Measurements from ENCODE around the gene SH2D2A.
A peak's percentile ranks its signal among the peaks of the same experiment; 100 is the strongest.

SH2D2A gene

DNA sequence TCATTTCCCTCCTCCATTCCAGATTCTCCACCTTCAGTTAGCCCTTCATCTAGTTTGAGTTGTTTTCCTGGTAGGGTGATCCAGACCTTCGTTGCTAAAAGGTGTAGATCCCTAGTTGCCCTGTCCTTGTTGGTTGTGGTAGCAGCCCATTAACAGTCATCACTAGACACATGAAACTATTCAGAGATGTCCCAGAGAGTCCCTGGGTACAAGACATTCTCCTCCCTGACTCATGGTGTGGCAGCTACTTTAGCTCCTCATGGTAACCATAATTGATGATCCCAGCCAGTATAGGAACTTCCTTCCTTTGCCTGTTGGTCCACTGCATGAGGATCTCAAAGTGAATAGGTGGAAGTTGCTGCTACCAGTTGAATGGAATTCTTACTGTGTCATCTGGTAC, 6.0 kb upstream of the SH2D2A start:
- DNase-seq, result no peak

DNA sequence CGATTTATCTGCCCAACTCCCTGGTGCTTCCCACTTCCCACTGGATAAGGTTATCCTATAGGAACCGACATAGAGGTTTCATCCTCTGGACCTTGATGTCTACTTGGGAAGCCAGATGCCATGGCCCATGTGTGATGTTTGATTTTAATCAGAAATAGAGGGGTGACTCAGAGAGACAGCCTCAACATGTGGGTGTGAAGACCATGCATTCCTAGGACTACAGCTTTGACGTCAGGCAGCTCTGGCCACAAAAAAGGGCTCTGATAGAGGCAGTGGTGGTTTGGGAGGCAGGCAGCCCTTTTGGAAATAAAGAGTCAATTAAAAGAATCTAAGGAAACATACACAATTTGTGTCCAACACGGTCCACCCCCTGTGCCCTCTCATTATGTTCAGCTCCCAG, 5.2 kb upstream of the SH2D2A start:
- DNase-seq, result no peak

DNA sequence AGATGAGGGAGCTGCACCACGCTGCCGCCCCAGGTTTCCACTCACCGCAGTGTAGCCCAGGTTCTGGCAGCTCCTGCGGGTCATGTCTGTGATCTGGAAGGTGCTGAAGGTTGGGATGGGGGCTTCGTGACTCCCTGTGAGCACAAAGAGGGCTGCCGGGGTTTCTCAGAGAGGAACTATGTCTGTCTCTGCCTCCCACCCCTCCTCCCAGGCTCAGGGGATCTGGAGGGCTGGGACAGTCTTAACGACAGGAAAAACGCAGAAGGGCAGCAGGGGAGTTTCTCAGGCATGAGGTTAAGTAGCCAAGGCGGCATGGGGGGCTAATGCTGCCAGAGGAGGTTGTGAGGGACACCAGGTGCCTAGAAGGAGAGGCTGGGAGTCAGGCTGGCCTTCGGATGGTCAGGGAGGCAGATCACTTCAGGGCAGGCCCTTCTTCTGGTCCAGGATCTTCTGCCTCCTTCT, 656 bp downstream of the SH2D2A start:
- no peak for DNase-seq

DNA sequence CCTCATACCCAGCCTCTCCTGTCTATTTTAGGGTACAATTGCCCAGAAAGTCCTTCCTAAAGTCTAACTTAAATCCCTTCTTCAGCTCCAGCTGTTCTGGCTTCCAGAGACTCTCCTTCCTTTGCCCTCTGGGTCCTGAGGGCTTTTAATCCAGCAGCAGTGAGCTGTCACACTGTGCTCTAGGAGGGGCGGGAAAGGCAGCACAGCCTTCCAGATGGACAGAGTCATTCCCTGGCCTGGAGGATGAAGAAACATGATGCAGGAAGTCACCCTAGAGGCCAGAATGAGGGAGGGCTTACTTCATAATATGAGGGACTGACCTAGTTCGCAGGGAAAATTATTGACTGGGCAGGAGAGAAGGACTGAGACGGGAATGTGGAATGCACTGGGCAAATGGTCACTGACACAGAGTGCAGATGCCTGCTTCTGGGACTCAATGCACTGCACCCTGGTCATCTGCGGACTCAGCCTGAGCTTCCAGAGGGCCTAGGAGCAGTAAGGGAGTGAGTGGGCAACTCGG, 1.3 kb downstream of the SH2D2A start:
- no peak for DNase-seq

DNA sequence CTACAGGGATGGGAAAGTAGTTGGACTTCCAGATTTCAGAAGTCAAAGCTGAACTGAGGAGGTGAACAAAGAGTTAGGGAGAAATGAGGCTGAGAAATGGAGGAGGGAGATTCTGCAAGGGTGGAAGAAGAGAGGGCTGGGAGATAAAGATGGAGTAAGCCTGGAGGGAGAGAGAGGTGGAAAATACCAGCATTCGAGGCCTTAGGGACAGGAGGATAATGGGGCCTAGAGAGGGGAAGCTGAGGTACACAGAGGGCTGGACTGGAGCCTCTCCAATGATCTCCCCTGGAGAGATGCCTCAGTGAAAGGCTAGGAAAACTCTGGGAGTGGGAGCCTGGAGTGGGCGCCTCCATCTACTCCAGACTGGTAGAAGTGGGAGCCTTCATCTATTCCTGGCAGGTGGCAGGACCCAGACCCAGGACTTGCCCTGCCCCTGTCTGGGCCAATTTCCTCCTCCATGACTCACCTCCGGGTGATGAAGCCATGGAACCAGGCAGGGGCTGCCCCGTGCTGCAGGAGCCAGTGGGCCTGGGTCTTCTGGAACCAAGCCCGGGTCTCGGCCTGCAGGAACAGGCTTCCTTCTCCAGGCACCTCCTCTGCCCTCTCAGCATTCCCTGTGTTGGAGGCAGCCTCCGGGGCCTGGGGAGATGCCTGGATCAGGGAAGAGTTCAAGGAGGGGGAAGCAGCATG, 1.9 kb downstream of the SH2D2A start:
- DNase-seq, result no peak

DNA sequence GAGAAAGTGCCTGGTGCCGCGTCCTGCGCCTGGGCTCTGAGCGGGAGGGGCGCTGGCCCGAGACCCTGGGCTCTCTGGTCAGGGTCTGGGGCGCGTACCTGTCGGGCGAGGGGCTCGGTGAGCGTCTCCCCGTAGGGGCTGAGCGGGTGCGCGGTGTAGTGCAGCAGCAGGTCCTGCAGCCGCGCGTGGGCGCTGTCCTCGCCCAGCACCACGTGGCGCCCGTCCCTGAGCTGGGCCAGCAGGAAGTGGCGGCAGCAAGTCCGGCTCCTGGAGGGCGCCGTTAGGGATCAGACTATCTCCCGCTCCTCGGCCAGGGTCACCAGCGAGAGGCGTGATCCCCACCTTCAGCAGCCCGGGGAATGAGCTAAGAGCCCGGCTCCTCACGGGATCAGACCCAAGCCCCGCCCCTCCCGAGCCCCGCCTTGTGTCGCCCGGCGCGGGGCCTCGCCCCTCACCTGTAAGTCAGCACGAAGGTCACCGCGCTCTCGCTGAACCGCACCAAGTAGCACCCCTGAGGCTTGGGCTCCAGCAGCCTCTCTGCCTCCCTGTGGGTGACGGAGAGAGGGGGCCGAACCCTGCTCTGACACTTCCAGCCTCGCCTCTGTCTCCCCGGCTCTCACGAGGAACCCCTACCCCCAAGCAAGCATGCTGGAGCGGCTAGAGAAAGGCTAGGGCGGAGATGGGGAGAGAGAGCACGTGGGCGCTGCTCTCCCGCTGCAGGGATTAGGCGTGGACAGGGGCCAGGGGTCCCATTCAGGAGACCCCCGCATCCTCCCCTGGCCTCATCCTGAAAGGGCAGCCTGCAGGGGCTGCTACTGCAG, 2.7 kb downstream of the SH2D2A start:
- DNase-seq, result peak; percentile 44

DNA sequence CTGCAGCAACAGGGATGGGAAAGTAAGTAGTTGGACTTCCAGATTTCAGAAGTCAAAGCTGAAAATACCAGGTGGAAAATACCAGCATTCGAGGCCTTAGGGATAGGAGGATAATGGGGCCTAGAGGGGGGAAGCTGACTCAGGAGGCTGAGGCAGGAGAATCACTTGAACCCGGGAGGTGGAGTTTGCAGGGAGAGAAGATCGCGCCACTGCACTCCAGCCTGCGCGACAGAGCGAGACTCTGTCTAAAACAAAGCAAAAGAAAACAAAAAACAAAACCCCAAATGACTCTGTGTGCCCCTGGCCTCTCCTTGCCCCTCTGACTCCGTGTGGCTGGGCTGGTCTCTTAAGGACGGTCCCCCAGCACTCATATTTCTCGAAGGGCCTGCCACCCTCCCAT, 3.4 kb downstream of the SH2D2A start:
- no peak for DNase-seq

DNA sequence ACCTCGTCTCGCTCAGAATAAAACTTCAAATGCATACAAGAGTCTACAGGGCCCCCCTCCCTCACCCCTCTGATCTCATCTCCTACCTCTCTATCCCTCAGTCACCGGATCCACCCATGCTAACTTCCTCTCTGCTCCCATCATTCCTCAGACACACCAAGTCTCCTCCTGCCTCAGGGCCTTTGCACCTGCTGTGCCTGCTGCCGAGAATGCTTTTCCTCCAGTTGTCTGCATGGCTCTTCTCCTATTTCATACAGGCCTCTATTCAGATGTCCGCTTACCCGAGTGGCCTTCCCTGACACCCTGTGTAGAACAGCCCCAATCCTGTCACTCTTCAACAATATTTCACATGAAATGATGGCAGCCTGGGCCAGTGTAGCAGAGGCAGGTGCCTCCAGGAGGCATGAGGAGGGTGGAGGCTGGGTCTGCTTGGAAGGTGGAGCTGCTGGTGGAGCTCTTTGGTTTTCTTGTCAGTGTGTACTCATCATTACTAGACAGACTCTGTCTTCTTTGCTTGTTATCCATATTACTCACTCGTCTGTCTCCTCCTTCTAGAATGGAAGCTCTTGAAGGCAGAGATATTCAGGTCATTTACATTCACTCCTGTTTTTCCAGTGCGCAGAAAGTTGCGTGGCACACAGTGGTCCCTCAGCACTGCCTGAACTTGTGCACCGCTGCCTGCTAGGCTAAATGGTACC, 4.2 kb downstream of the SH2D2A start:
- no peak for DNase-seq

DNA sequence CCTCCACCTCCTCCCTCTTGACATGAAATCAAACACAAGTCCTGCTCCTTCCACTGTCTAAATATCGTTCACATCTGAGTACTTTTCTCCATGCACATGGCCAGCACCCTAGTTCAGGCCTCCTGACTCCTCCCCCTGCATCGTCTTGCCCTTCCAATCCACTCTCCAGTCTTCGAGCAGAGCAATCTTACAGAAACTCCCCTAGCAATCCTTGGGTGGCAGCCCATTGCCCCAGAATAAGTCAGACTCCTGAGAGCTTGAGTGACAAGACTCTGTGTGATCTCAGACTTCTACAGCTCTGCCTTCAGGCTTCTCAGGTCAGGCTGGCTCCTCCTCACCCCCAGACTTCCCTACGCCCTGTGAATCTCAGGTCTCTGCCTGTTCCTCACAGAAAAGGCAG, 5.5 kb downstream of the SH2D2A start:
- no peak for DNase-seq

DNA sequence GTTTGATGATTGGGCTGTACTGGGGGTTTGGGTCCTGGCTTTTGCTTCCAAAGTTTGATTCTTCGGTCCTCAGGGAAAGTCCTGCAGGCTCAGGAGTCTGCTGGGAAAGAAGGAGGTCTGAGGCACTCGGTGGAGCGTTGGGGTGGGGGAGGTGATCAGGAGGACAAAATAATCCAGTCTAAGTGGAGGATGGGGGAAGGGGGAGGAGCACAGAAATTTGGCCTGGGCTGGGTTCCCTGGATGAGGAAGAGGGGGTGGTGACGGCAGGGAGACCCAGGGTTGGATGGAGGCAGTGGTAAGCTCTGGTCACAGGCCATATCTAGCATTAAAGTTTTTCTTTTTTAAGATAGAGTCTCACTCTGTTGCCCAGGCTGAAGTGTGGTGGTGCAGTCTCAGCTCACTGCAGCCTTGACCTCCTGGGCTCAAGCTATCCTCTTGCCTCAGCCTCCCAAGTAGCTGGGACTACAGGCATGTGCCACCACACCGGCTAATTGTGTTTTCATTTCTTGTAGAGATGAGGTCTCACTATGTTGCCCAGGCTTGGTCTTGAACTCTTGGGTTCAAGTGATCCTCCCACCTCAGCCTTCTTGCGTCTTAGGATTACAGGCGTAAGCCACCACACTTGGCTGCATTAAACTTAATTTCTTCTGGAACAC, 6.8 kb downstream of the SH2D2A start:
- no peak for DNase-seq

DNA sequence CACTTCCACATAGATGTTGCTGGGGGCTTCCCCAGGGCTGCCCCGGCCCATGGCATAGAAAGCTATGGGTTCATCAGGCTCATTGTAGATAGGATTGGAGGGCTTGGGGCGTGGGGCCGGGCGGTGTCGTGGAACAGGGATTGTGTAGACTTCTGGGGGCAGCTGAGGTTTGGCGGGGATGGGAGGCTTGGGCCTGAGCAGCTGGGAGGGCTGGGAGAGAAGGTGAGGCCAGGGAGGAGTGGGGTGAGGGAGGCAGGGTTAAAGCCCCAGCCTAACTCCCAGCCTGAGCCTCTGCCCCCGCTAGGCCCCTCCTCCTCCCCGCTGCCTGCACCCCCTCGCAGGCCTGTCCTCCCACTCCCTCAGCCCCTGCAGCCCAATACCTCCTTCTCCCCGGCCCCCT, 7.4 kb downstream of the SH2D2A start:
- DNase-seq, result no peak

DNA sequence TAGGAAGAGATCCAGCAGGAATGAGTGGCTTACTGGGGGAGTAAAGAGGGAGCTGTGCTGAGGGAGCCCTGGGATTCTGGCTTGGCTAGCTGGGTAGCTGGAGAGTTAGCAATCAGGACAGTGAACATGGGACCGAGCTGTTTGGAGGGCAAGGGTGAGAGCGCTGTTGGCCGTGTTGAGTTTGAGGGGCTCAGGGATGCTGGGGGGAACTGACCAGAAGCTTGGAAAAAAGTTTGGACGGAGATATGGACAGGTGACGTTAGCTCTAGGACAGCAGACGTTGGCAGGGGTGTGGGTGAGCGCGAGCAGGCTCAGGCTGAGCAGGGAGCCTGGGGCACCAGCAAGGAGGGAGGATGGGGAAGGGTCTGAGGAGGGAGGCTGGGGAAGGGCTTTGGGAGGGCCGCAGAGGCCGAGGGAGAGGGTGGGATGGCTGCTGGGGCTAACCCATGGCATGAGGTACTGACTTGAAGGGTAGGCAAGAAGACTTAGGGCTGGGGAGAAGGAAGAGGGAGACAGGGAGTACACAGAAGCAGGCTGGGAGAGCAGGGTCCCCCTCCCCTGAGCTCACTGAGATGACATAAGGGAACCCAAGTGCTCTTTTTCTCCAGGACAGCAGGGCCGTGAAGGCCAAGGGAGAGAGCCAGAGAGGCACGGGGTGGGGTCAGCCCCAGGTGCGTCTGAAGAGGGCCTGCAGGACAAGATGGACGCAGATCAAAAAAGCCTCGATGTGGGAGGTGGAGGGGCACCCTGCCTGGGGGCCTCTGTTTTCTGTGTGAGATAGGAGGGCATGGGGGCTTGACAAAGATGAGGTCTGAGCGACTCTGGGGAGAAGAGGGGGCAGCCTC, 8.2 kb downstream of the SH2D2A start:
- DNase-seq, result no peak

DNA sequence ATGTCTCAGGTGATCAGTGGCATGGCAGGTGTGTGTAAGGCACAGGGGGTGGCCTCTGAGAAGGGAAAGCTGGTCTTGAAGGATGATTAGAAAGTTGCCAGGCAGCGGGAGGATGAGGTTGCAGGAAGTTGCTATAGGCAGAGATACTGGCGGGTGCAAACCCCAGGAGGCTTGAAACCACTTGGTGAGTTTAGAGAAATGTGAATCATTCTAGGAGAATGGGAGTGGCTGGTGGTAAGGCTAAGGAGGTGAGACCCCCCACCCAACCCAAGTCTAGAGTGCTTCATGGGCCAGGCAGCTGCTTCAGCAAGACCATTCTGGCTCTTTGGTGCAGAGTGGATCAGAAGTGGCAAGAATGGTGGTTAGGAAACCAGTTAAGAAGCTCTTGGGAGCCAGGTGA, 9.0 kb downstream of the SH2D2A start:
- no peak for DNase-seq

DNA sequence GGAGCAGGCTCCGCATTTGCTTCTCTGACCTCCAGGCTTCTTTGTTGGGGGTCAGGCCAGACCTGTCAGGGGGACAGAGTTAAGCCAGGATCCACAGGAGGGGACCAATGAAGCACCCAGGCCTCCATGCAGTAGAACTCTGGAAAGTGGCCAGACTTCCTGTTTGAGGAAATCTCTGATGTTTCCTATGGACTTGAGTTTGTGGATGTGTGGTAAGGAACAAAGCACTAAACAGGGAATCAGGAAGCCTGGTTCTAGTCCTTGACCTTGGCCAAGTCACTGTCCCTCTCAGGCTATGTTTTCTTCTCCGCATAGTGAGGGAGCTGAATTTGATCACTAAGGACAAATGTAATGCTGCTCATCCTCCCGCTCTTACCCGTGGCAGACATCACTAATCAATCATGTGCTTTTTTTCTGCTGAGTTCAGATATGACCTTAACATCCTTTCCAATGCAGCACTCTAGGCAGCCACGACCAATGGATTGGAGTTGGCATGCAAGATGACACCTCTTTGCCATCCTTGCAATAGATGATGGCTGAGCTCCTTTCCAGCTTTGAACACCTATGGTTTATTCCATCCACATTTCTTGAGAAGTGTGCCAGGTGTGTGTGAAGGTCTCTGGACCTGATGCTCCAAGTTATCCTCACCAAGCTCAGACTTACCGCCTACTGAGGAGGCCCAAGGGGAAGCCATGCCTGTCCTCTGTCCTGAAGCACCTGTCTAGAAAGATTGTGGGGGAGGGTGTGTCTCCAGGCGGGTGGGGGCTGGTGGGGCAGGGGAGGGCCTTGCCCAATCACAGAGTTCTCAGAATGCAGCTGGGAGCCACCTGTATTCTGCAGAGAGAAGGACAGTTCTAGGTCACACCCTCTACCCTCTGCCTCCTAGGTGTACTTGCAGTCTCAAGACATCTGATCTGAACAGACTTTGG, 9.9 kb downstream of the SH2D2A start:
- no peak for DNase-seq

DNA sequence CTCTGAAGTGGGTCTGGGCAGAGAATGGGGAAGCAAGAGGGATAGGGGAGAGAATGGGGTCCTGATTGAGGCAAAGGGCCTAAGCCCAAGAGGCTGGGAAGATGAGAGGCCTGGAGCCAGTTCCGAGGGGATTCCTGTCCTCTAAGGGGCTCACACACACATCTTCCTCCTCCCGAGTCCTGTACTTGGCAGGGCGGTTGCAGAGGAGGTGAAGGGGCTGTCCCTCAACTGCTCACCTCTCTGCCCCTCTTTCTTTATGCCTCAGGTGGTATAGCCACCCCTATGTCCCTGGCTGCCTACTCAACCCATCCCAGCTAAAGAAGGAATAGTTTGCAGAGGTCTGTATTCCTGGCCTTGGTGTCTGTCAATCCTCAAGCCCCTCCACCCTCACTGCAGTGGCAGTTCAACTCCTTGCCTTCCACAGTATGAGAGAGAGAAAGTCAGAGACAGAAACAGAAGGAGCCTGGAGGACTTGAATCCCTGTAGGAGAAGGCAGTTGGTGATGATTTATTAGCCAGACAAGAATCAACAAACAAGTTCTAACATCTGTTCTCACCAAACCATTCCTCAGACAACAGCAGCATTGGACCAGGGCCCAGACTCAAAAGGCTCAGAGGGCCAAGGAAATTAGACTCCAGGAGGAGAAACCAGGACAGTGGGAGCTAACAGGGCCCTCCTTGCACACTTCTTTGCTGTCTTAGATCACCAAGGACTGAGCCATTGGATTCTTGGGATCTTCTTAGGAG, 10.7 kb downstream of the SH2D2A start:
- no peak for DNase-seq

DNA sequence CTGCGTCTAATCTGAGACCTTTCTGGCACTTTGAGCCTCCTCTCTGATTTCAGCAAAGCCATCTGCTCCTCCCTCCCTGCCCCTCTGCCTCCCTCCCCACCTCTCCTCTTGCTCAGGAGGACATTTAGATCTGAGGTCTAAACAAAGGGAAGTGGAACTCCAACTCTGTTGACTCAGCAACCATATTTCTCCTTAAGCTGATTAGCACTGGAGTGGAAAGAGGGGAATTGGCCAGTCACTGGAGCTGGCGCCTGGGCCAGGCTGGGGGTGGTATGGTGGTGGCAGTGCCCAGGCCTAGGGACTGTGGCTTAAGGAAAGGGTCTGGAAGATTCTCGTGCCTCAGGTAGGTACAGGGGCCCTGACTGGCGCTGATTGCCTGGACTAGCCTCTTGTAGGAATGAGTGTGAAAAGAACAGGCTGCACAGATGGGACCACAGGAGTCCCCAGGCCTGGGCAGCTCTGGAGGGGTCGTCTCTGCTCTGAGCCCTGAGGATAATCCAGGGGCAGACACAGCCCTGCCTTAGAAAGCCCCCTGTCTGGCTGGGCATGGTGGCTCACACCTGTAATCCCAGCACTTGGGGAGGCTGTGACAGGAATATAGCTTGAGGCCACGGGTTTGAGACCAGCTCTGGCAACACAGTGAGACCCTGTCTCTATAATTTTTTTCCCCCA, 11.9 kb downstream of the SH2D2A start:
- DNase-seq, result no peak

DNA sequence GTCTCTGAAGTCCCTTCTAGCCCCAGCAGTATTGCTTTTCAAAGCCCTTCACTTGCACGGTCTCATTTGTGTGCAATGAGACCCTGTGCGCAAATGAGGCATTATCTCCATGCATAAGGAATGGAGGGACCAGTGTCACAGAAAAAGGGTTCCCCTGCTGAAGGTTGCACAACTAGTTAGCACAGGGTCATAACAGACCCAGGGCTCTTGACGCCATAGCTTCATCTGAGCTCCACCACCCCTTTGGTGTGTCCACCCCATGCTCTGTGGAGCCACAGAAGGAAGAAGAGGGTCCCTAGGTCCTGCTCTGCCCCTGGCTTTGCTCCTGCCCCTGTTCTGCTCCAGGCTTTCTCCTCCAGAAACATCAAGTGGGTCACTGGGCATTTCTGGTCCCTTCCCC, 12.6 kb downstream of the SH2D2A start:
- no peak for DNase-seq

DNA sequence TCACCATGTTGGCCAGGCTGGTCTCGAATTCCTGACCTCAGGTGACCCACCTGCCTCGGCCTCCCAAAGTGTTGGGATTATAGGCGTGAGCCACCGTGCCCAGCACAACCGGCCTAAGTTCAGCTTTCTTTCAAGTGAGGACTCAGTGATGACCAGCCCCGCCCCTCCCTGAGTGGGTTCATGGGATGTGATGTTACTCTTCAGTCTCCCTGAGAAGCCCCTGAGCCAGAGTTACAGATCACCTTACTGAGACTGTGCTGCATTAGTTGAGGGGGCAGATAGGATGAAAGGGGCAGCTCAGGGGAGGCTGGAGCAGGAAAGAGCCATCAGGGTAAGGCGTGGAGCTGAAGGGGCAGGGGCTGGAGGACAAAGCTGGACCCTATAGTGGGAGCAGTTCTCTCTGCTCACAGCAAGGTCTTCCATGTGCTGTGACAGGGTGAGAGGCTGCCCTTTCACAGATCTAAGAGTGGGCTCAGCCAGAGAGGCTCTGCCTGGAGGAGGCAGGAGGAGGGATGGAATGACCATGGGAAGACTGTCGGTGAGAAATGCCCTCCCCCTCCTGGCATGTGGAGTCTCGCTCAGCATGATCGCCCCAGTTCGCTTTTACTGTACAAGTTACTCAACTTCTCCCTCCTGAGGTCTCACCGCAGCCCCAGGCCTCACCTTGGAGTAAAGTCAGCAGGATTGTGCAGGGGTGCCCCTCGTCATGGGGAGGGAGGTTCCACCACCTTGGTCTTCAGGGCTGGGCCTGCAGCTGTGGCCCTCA, 13.4 kb downstream of the SH2D2A start:
- DNase-seq, result no peak

DNA sequence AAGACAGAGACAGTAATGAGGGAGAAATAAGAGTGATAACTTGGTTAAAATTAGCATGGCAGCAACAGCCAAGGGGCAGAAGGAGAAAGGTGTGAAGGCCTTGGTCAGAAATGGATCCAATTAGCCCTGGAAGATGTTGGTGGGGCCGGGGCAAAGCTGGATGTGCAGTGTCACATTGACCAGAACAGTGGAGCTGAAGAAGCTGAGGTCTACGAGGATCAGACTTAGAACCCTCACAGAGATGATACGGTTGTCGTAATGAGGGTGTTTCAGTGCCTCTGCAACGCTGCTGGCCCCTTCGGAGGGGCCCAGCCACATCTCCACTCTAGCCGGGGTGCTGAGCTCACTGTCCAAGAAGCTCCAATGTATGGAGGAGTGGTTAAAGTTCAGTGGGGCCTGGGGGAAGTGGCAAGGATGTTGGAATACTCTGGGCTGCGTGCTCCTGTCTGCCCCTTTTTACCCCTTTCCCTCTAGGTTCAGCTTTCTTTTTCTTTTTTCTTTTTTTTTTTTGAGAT, 14.2 kb downstream of the SH2D2A start:
- no peak for DNase-seq

Measured in NCI-H1105 (cell line).